GM19397 (cell line): ENCODE data around the gene CFDP1.

ENCODE experiments used
- ATAC-seq: cut with Tn5 transposase; IDR thresholded peaks from one replicate; pipeline ENCODE4 v1.9.1; 2021; ENCODE audit warnings: mild to moderate bottlenecking, moderate library complexity; ENCODE audit not compliant: unreplicated experiment

CFDP1 gene

GRCh38 chr16:75326333-75326732 lies 107.0 kb downstream of the CFDP1 start:
- no peak for ATAC-seq

GRCh38 chr16:75323933-75324332 lies 109.4 kb downstream of the CFDP1 start:
- no peak for ATAC-seq

GRCh38 chr16:75323198-75323597 lies 110.1 kb downstream of the CFDP1 start:
- no peak for ATAC-seq

GRCh38 chr16:75322740-75323139 lies 110.6 kb downstream of the CFDP1 start:
- ATAC-seq = no peak

- ATAC-seq = no peak
Observed at GRCh38 chr16:75320435-75320834, 112.9 kb downstream of the CFDP1 start.

- ATAC-seq = peak; percentile 76
Observed at GRCh38 chr16:75319513-75320411, 113.5 kb downstream of the CFDP1 start.

GRCh38 chr16:75318737-75319136 lies 114.6 kb downstream of the CFDP1 start:
- ATAC-seq = no peak

- ATAC-seq = no peak
Observed at GRCh38 chr16:75317532-75317931, 115.8 kb downstream of the CFDP1 start.

- no peak for ATAC-seq
Observed at GRCh38 chr16:75317101-75317522, 116.2 kb downstream of the CFDP1 start.

- ATAC-seq = no peak
Observed at GRCh38 chr16:75315539-75316306, 117.6 kb downstream of the CFDP1 start.

- no peak for ATAC-seq
Observed at GRCh38 chr16:75312875-75313274, 120.4 kb downstream of the CFDP1 start.

- no peak for ATAC-seq
Observed at GRCh38 chr16:75311383-75311938, 121.8 kb downstream of the CFDP1 start.

- no peak for ATAC-seq
Observed at GRCh38 chr16:75310541-75310940, 122.8 kb downstream of the CFDP1 start.

- no peak for ATAC-seq
Observed at GRCh38 chr16:75309899-75310430, 123.3 kb downstream of the CFDP1 start.

GRCh38 chr16:75309156-75309555 lies 124.1 kb downstream of the CFDP1 start:
- ATAC-seq = no peak

- no peak for ATAC-seq
Observed at GRCh38 chr16:75308011-75308410, 125.3 kb downstream of the CFDP1 start.

GRCh38 chr16:75307506-75307905 lies 125.8 kb downstream of the CFDP1 start:
- no peak for ATAC-seq

GRCh38 chr16:75306099-75306762 lies 127.1 kb downstream of the CFDP1 start:
- ATAC-seq = no peak

GRCh38 chr16:75305364-75306098 lies 127.8 kb downstream of the CFDP1 start:
- peak; percentile 72 for ATAC-seq
